ENCODE data around the gene BNC2. TPM values are rescaled to one million over a fixed set of nuclear protein-coding genes. Genes with fewer than 3 reads are reported as not detected.

The BNC2 gene
- total and polyA plus RNA-seq, 7 donors, result 0.23 to 205 (median 117) TPM

GRCh38 chr9:16726718-16727451 lies 143.6 kb downstream of the BNC2 start:
- TF ChIP-seq CTCF (IDR thresholded peaks at IDR 0.05) (no peak), EP300 (IDR thresholded peaks at IDR 0.05) (peak in 1 of 4 donors; percentile 44), POLR2AphosphoS5 (IDR thresholded peaks at IDR 0.05) (peak; percentile 83 to 91 (median 84)), POLR2A (IDR thresholded peaks at IDR 0.05) (peak in 1 of 2 donors; percentile 5)
- Histone ChIP-seq H3K9me3 (no peaks in the 10 kb centered on the region), H3K4me3 (peak overlapping the region; percentile 44 to 63 (median 59)), H3K4me1 (peaks cover 0 to 83% (median 42%) of the 10 kb centered on the region in 4 donors), H3K27me3 (no peaks in the 10 kb centered on the region), H3K27ac (peak overlapping the region; percentile 87 to 91 (median 89)), H3K36me3 (no peaks in the 10 kb centered on the region)
- 1 to 2% methylated on average over 60 of the region's 60 CpGs for WGBS, 2 donors
- DNase-seq, result peak; percentile 95
- intact Hi-C loops (cut with DNase I), result loop anchor here (2.0 to 5.0 kb wide), 4 partner anchors 75 to 195 kb away; partner anchors contain the start of gene BNC2

GRCh38 chr9:16726029-16726428 lies 144.4 kb downstream of the BNC2 start:
- no peaks in the 10 kb centered on the region for H3K27me3 ChIP-seq
- H3K9me3 ChIP-seq, result no peaks in the 10 kb centered on the region
- H3K4me3 ChIP-seq, result peak overlapping the region in 3 of 4 donors; percentile 56 to 63 (median 62)
- peak overlapping the region; percentile 87 to 91 (median 89) for H3K27ac ChIP-seq
- WGBS, 2 donors, result 57 to 63% methylated on average over 7 of the region's 7 CpGs
- peaks cover 0 to 84% (median 43%) of the 10 kb centered on the region in 4 donors for H3K4me1 ChIP-seq
- intact Hi-C loops (cut with DNase I), result loop anchor here (2.0 to 5.0 kb wide), 4 partner anchors 74 to 194 kb away; partner anchors contain the start of gene BNC2
- no peaks in the 10 kb centered on the region for H3K36me3 ChIP-seq
- DNase-seq, result no peak
- TF ChIP-seq CTCF (IDR thresholded peaks at IDR 0.05), result no peak
- peak in 1 of 4 donors; percentile 7 for TF ChIP-seq POLR2AphosphoS5 (IDR thresholded peaks at IDR 0.05)

GRCh38 chr9:16725066-16725465 lies 145.4 kb downstream of the BNC2 start:
- Histone ChIP-seq H3K27me3 (no peaks in the 10 kb centered on the region), H3K4me3 (no peak overlapping the region), H3K27ac (peak overlapping the region in 3 of 4 donors; percentile 87 to 91 (median 89)), H3K9me3 (no peaks in the 10 kb centered on the region), H3K4me1 (peaks cover 0 to 84% (median 45%) of the 10 kb centered on the region in 4 donors), H3K36me3 (no peaks in the 10 kb centered on the region)
- intact Hi-C loops (cut with DNase I), result loop anchor here (2.0 to 5.0 kb wide), 4 partner anchors 46 to 193 kb away; no protein-coding TSS in a partner anchor
- no peak for DNase-seq
- TF ChIP-seq EP300 (IDR thresholded peaks at IDR 0.05), result no peak
- no peak for TF ChIP-seq CTCF (IDR thresholded peaks at IDR 0.05)
- no peak for TF ChIP-seq POLR2A (IDR thresholded peaks at IDR 0.05)
- no peak for TF ChIP-seq POLR2AphosphoS5 (IDR thresholded peaks at IDR 0.05)
- 74 to 77% methylated on average over 3 of the region's 3 CpGs for WGBS, 2 donors

GRCh38 chr9:16721972-16722371 lies 148.5 kb downstream of the BNC2 start:
- peak overlapping the region; percentile 52 to 91 (median 76) for H3K27ac ChIP-seq
- peak; percentile 91 for DNase-seq
- TF ChIP-seq EP300 (IDR thresholded peaks at IDR 0.05) (peak in 2 of 4 donors; percentile 25 to 74), POLR2AphosphoS5 (IDR thresholded peaks at IDR 0.05) (peak; percentile 34 to 65 (median 60)), CTCF (IDR thresholded peaks at IDR 0.05) (no peak)
- H3K4me1 ChIP-seq, result peaks cover 0 to 90% (median 49%) of the 10 kb centered on the region in 4 donors
- no peaks in the 10 kb centered on the region for H3K36me3 ChIP-seq
- no peaks in the 10 kb centered on the region for H3K27me3 ChIP-seq
- H3K9me3 ChIP-seq, result no peaks in the 10 kb centered on the region
- 78% methylated on average over 6 of the region's 6 CpGs for WGBS, 2 donors
- intact Hi-C loops (cut with DNase I), result loop anchor here (5.0 kb wide), 1 partner anchor 530 kb away; no protein-coding TSS in a partner anchor
- peak overlapping the region in 3 of 4 donors; percentile 2 to 24 (median 6) for H3K4me3 ChIP-seq
